Loucy (cell line): ENCODE data around the gene CETP.

Experiments used
- H2AFZ ChIP-seq: fragments of 200-600 bp; sonication (generic); 2 replicates; pipeline ENCODE4 v1.6.0; 2016; ENCODE audit warnings: antibody characterized with exemption, mild to moderate bottlenecking, low read length, moderate library complexity
- H3F3A ChIP-seq: fragments of 200-600 bp; 2 replicates; pipeline ENCODE4 v1.6.0; 2016; ENCODE audit warnings: antibody characterized with exemption, low read depth, mild to moderate bottlenecking
- H3K27me3 ChIP-seq: fragments of 200-600 bp; sonication (generic); 2 replicates; pipeline ENCODE4 v1.6.1; 2014; ENCODE audit warnings: low read length, mild to moderate bottlenecking; ENCODE audit not compliant: insufficient read depth, poor library complexity, severe bottlenecking
- H3K36me3 ChIP-seq: fragments of 200-600 bp; sonication (generic); 2 replicates; pipeline ENCODE4 v1.6.1; 2016; ENCODE audit warnings: low read length; ENCODE audit not compliant: insufficient read depth
- H3K4me1 ChIP-seq: fragments of 200-600 bp; sonication (generic); 2 replicates; pipeline ENCODE4 v1.5.1; 2014; ENCODE audit warnings: low read length, mild to moderate bottlenecking; ENCODE audit not compliant: insufficient read depth, poor library complexity, severe bottlenecking
- H3K4me2 ChIP-seq: fragments of 200-600 bp; sonication (generic); 2 replicates; pipeline ENCODE4 v1.6.0; 2014; ENCODE audit warnings: antibody characterized with exemption, low read length, low read depth, mild to moderate bottlenecking; ENCODE audit not compliant: poor library complexity, severe bottlenecking
- H3K4me3 ChIP-seq: fragments of 200-600 bp; sonication (generic); 2 replicates; pipeline ENCODE4 v1.5.1; 2014; ENCODE audit warnings: low read length, mild to moderate bottlenecking, mixed read lengths; ENCODE audit not compliant: poor library complexity, severe bottlenecking
- H3K79me2 ChIP-seq: fragments of 200-600 bp; sonication (generic); 2 replicates; pipeline ENCODE4 v1.6.1; 2014; ENCODE audit warnings: low read length; ENCODE audit not compliant: insufficient read depth
- H3K9ac ChIP-seq: fragments of 200-600 bp; sonication (generic); 2 replicates; pipeline ENCODE4 v1.6.0; 2014; ENCODE audit warnings: mild to moderate bottlenecking, low read depth, low read length, moderate library complexity; ENCODE audit not compliant: poor library complexity, severe bottlenecking
- H3K9me2 ChIP-seq: fragments of 200-600 bp; sonication (generic); replicated peaks from 2 replicates; pipeline ENCODE4 v1.6.1; 2016; ENCODE audit warnings: low read depth, low read length, mixed read lengths
- H3K9me3 ChIP-seq: fragments of 200-600 bp; sonication (generic); 2 replicates; pipeline ENCODE4 v1.6.1; 2014; ENCODE audit warnings: mild to moderate bottlenecking, antibody characterized with exemption, low read length, low read depth; ENCODE audit not compliant: insufficient read depth
- H4K20me1 ChIP-seq: fragments of 200-600 bp; sonication (generic); 2 replicates; pipeline ENCODE4 v1.6.0; 2014; ENCODE audit warnings: antibody characterized with exemption, low read length, mild to moderate bottlenecking; ENCODE audit not compliant: insufficient read depth, poor library complexity, severe bottlenecking
- CTCF ChIP-seq: fragments of 200-600 bp; sonication (generic); conservative IDR thresholded peaks from 2 replicates; pipeline ENCODE4 v1.5.1; 2014; ENCODE audit warnings: mild to moderate bottlenecking, antibody characterized with exemption, low read length
- EZH2phosphoT487 ChIP-seq: fragments of 200-600 bp; IDR thresholded peaks from 2 replicates; pipeline ENCODE4 v1.6.1; 2018; ENCODE audit warnings: antibody characterized with exemption, mild to moderate bottlenecking, moderate library complexity, borderline replicate concordance

CETP gene

GRCh38 chr16:56977823-56978430 is 16.2 kb downstream of the CETP start:
- Histone ChIP-seq H3K9me3 (no peaks in the 10 kb centered on the region), H3K27me3 (no peaks in the 10 kb centered on the region), H3K4me3 (no peak overlapping the region), H3K79me2 (no peaks in the 10 kb centered on the region), H3K36me3 (no peaks in the 10 kb centered on the region), H3K4me2 (no peak overlapping the region), H2AFZ (no peak overlapping the region), H3F3A (no peaks in the 10 kb centered on the region), H4K20me1 (no peaks in the 10 kb centered on the region), H3K9me2 (no peaks in the 10 kb centered on the region), H3K9ac (no peak overlapping the region), H3K4me1 (peaks cover 2% of the 10 kb centered on the region)
- TF ChIP-seq CTCF (no peak), EZH2phosphoT487 (no peak)

GRCh38 chr16:56980201-56980535 is 18.4 kb downstream of the CETP start:
- no peaks in the 10 kb centered on the region for H3K27me3 ChIP-seq
- H4K20me1 ChIP-seq: no peaks in the 10 kb centered on the region
- H3K9ac ChIP-seq: no peak overlapping the region
- no peaks in the 10 kb centered on the region for H3K9me3 ChIP-seq
- no peaks in the 10 kb centered on the region for H3K79me2 ChIP-seq
- no peak overlapping the region for H2AFZ ChIP-seq
- no peaks in the 10 kb centered on the region for H3F3A ChIP-seq
- H3K4me3 ChIP-seq: no peak overlapping the region
- H3K4me1 ChIP-seq: peaks cover 22% of the 10 kb centered on the region
- no peaks in the 10 kb centered on the region for H3K36me3 ChIP-seq
- TF ChIP-seq CTCF (no peak), EZH2phosphoT487 (no peak)
- no peaks in the 10 kb centered on the region for H3K9me2 ChIP-seq
- no peak overlapping the region for H3K4me2 ChIP-seq

GRCh38 chr16:56980792-56981724 is 19.3 kb downstream of the CETP start:
- no peaks in the 10 kb centered on the region for H3F3A ChIP-seq
- H3K4me2 ChIP-seq: no peak overlapping the region
- H3K4me1 ChIP-seq: peaks cover 30% of the 10 kb centered on the region
- TF ChIP-seq EZH2phosphoT487 (no peak), CTCF (no peak)
- H3K79me2 ChIP-seq: no peaks in the 10 kb centered on the region
- no peaks in the 10 kb centered on the region for H3K27me3 ChIP-seq
- no peaks in the 10 kb centered on the region for H4K20me1 ChIP-seq
- no peaks in the 10 kb centered on the region for H3K36me3 ChIP-seq
- no peak overlapping the region for H3K9ac ChIP-seq
- H3K4me3 ChIP-seq: no peak overlapping the region
- H2AFZ ChIP-seq: no peak overlapping the region
- no peaks in the 10 kb centered on the region for H3K9me2 ChIP-seq
- H3K9me3 ChIP-seq: no peaks in the 10 kb centered on the region
